ENCODE results near the gene LAMA3. TPM values are rescaled to one million over a fixed set of nuclear protein-coding genes. Genes with fewer than 3 reads are reported as not detected.

The LAMA3 gene
- total RNA-seq, 1 donor from 2014 or later = 8.4 TPM

DNA sequence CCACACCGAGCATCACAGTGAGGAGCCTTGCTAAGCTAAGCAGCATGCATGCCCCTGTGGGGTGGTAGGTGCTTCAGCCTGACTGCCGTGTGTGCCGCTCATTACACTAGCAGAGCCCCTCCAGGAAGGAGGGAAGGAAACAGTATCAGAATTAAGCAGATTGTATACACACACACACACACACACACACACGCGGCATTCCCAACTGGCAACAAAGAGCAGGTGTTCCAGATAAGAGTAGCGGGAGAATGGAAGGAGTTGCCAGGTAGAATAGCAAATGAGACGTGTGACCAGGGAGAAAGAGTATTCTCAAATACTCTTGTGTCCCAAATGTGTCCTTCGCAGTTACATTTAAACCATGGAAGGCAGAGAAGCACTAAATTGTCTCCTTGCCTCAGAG is 277.7 kb downstream of the LAMA3 start:
- no peaks in the 10 kb centered on the region for H3K36me3 ChIP-seq (ENCODE audit: control insufficient read depth in 3 of 3, insufficient read depth in 3 of 3, low read length in 3 of 3)
- H3K4me1 ChIP-seq (ENCODE audit: control insufficient read depth in 3 of 3, insufficient read depth in 3 of 3, low read length in 3 of 3) = no peaks in the 10 kb centered on the region
- no peak overlapping the region for H3K4me3 ChIP-seq (ENCODE audit: low read length in 3 of 3)
- peaks cover 0 to 4% (median 0%) of the 10 kb centered on the region in 3 donors for H3K27me3 ChIP-seq (ENCODE audit: control insufficient read depth in 3 of 3, insufficient read depth in 3 of 3, low read length in 3 of 3)
- H3K27ac ChIP-seq (ENCODE audit: low read depth, low read length) = no peak overlapping the region
- no peaks in the 10 kb centered on the region for H3K9me3 ChIP-seq (ENCODE audit: control insufficient read depth in 3 of 3, low read length in 3 of 3)
- H3K9ac ChIP-seq (ENCODE audit: low read depth in 1 of 3, low read length in 3 of 3) = no peak overlapping the region

DNA sequence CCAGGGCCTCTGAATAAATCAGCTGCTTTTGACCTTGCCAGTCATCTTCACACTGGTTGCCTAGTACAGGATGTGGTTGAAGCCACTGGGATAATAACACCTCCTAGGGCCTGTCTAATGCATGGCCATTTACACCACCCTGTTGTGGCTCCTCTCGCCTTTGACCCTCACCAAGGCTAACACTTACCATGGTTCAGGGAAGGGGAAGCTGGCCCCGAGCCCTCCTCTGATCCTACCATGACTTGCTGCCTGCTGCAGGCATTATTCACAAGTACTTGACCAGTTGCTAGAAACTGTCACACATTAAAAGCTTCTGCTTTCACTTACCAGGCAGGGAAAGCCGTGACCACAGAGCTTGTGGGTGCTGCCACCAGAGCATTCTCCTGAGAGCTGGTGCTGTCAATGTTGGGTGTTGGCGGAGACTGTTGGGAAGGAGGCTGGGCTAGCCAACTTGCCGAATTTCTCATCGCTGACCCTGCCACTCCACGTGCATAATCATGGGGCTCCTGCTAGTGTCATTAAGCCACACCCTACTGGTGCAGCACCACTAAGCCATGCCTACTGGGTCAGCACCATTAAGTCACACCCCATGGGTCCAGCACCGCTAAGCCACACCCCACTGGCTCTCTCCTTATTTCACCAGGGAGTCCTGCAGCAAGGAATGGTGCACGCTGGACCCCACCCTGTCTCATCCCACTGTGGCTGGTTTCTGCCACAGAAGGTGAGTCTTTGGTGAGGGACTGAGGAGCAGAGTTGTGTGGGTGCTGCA is 278.3 kb downstream of the LAMA3 start:
- no peak overlapping the region for H3K9ac ChIP-seq (ENCODE audit: low read depth in 1 of 3, low read length in 3 of 3)
- no peak overlapping the region for H3K4me3 ChIP-seq (ENCODE audit: low read length in 3 of 3)
- H3K9me3 ChIP-seq (ENCODE audit: control insufficient read depth in 3 of 3, low read length in 3 of 3) = no peaks in the 10 kb centered on the region
- H3K36me3 ChIP-seq (ENCODE audit: control insufficient read depth in 3 of 3, insufficient read depth in 3 of 3, low read length in 3 of 3) = no peaks in the 10 kb centered on the region
- peaks cover 0 to 4% (median 0%) of the 10 kb centered on the region in 3 donors for H3K27me3 ChIP-seq (ENCODE audit: control insufficient read depth in 3 of 3, insufficient read depth in 3 of 3, low read length in 3 of 3)
- no peaks in the 10 kb centered on the region for H3K4me1 ChIP-seq (ENCODE audit: control insufficient read depth in 3 of 3, insufficient read depth in 3 of 3, low read length in 3 of 3)
- no peak overlapping the region for H3K27ac ChIP-seq (ENCODE audit: low read depth, low read length)

DNA sequence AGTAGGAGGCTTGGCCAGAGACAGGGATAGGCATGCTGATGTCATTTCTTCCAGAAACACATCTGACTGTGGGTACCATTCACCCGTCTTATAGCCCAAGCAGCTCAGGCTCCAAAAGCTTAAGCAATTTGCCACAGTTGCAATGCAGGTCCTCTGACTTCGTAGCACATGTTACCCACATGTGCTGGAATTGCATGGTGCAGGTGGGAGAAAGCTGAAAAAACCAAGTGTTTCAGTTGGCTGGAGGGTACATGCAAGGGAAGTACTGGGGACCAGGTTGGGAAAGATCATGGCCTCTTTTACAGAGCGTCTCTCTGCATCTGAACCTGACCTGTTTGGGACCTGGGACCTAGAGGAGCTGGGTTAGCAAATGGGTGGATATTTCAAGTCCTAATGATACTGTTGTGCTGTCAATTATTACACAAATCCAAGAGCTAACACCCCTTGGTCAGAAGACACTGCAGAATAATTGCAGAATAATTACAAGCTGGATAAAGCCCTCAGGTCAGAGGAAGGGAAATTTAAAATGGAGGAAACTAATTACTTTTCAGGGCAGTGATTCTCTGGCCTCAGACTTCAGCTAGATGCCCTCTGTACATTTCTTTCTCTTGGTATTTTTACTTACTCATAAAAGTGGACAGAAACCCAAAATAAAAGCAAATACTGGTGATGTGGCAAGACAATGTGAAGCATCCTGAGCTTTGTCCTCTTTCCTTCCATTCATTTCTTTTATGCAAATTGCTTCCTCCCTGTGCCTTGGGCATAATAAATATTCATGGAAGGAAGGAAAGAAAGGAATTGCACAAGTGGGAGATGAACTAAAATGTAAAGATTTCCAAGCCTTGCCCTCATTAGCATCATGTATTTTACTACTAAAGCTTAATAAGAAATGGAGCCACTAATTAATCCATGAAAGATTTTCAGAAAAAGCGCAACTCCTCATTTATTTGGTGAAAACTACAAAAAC is 279.7 kb downstream of the LAMA3 start:
- Histone ChIP-seq H3K4me1 (ENCODE audit: control insufficient read depth in 3 of 3, insufficient read depth in 3 of 3, low read length in 3 of 3) (no peaks in the 10 kb centered on the region), H3K27me3 (ENCODE audit: control insufficient read depth in 3 of 3, insufficient read depth in 3 of 3, low read length in 3 of 3) (no peaks in the 10 kb centered on the region), H3K9ac (ENCODE audit: low read depth in 1 of 3, low read length in 3 of 3) (no peak overlapping the region), H3K4me3 (ENCODE audit: low read length in 3 of 3) (no peak overlapping the region), H3K36me3 (ENCODE audit: control insufficient read depth in 3 of 3, insufficient read depth in 3 of 3, low read length in 3 of 3) (no peaks in the 10 kb centered on the region), H3K27ac (ENCODE audit: low read depth, low read length) (no peak overlapping the region), H3K9me3 (ENCODE audit: control insufficient read depth in 3 of 3, low read length in 3 of 3) (no peaks in the 10 kb centered on the region)

- H3K9me3 ChIP-seq (ENCODE audit: control insufficient read depth in 3 of 3, low read length in 3 of 3) = no peaks in the 10 kb centered on the region
- no peak overlapping the region for H3K9ac ChIP-seq (ENCODE audit: low read depth in 1 of 3, low read length in 3 of 3)
- no peaks in the 10 kb centered on the region for H3K36me3 ChIP-seq (ENCODE audit: control insufficient read depth in 3 of 3, insufficient read depth in 3 of 3, low read length in 3 of 3)
- no peak overlapping the region for H3K27ac ChIP-seq (ENCODE audit: low read depth, low read length)
- H3K4me3 ChIP-seq (ENCODE audit: low read length in 3 of 3) = no peak overlapping the region
- H3K4me1 ChIP-seq (ENCODE audit: control insufficient read depth in 3 of 3, insufficient read depth in 3 of 3, low read length in 3 of 3) = no peaks in the 10 kb centered on the region
- H3K27me3 ChIP-seq (ENCODE audit: control insufficient read depth in 3 of 3, insufficient read depth in 3 of 3, low read length in 3 of 3) = no peaks in the 10 kb centered on the region
These were observed 280.4 kb downstream of the LAMA3 start for GRCh38 chr18:23969664-23970063.

- no peaks in the 10 kb centered on the region for H3K36me3 ChIP-seq (ENCODE audit: control insufficient read depth in 3 of 3, insufficient read depth in 3 of 3, low read length in 3 of 3)
- no peak overlapping the region for H3K4me3 ChIP-seq (ENCODE audit: low read length in 3 of 3)
- no peaks in the 10 kb centered on the region for H3K9me3 ChIP-seq (ENCODE audit: control insufficient read depth in 3 of 3, low read length in 3 of 3)
- H3K4me1 ChIP-seq (ENCODE audit: control insufficient read depth in 3 of 3, insufficient read depth in 3 of 3, low read length in 3 of 3) = no peaks in the 10 kb centered on the region
- no peak overlapping the region for H3K27ac ChIP-seq (ENCODE audit: low read depth, low read length)
- no peak overlapping the region for H3K9ac ChIP-seq (ENCODE audit: low read depth in 1 of 3, low read length in 3 of 3)
- H3K27me3 ChIP-seq (ENCODE audit: control insufficient read depth in 3 of 3, insufficient read depth in 3 of 3, low read length in 3 of 3) = no peaks in the 10 kb centered on the region
These were observed 281.2 kb downstream of the LAMA3 start for GRCh38 chr18:23970161-23971096.

DNA sequence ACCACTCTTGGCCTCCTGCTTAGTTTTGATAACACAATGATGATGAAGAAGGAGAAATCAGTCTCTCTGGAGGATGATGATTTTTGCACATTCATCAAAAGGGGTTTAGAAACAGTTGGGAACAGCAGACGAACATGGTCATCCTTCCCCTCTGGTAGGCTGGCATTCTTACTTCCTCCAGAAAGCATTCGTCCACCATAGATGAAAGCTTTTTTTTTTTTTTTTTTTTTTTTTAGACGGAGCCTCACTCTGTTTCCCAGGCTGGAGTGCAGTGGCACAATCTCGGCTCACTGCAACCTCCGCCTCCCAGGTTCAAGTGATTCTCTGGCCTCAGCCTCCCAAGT is 281.8 kb downstream of the LAMA3 start:
- H3K4me3 ChIP-seq (ENCODE audit: low read length in 3 of 3) = no peak overlapping the region
- no peaks in the 10 kb centered on the region for H3K36me3 ChIP-seq (ENCODE audit: control insufficient read depth in 3 of 3, insufficient read depth in 3 of 3, low read length in 3 of 3)
- no peaks in the 10 kb centered on the region for H3K4me1 ChIP-seq (ENCODE audit: control insufficient read depth in 3 of 3, insufficient read depth in 3 of 3, low read length in 3 of 3)
- H3K9ac ChIP-seq (ENCODE audit: low read depth in 1 of 3, low read length in 3 of 3) = no peak overlapping the region
- H3K27me3 ChIP-seq (ENCODE audit: control insufficient read depth in 3 of 3, insufficient read depth in 3 of 3, low read length in 3 of 3) = no peaks in the 10 kb centered on the region
- H3K9me3 ChIP-seq (ENCODE audit: control insufficient read depth in 3 of 3, low read length in 3 of 3) = no peaks in the 10 kb centered on the region
- H3K27ac ChIP-seq (ENCODE audit: low read depth, low read length) = no peak overlapping the region

DNA sequence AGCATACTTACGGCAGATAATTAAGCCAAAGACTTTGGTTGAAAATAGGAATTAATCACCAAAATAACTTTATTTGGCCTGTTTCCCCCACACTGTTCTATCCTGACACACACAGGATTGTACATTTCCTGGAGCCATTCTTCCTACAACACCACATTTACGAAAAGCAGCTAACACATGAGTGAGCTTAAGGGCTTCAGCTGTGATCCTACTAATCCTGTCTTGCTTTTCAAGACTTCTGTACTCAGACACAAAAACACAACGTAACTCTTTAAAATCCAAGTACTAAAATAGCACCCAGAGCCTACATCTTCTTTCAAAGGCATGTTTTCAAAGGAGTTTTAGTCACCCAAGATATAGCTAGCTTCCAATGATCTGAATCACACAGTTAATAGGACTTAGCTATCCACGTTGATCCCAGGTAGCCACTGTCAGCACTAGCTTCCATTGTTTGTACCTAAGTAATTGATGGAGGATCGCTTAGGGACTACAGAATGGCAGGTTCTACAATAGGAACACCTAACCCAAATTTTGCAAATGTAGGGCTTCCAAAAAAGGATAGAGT is 282.5 kb downstream of the LAMA3 start:
- H3K27ac ChIP-seq (ENCODE audit: low read depth, low read length) = no peak overlapping the region
- no peak overlapping the region for H3K9ac ChIP-seq (ENCODE audit: low read depth in 1 of 3, low read length in 3 of 3)
- H3K27me3 ChIP-seq (ENCODE audit: control insufficient read depth in 3 of 3, insufficient read depth in 3 of 3, low read length in 3 of 3) = no peaks in the 10 kb centered on the region
- no peak overlapping the region for H3K4me3 ChIP-seq (ENCODE audit: low read length in 3 of 3)
- H3K9me3 ChIP-seq (ENCODE audit: control insufficient read depth in 3 of 3, low read length in 3 of 3) = no peaks in the 10 kb centered on the region
- no peaks in the 10 kb centered on the region for H3K4me1 ChIP-seq (ENCODE audit: control insufficient read depth in 3 of 3, insufficient read depth in 3 of 3, low read length in 3 of 3)
- no peaks in the 10 kb centered on the region for H3K36me3 ChIP-seq (ENCODE audit: control insufficient read depth in 3 of 3, insufficient read depth in 3 of 3, low read length in 3 of 3)

GRCh38 chr18:23972453-23972852 is 283.2 kb downstream of the LAMA3 start:
- H3K4me1 ChIP-seq (ENCODE audit: control insufficient read depth in 3 of 3, insufficient read depth in 3 of 3, low read length in 3 of 3) = no peaks in the 10 kb centered on the region
- H3K36me3 ChIP-seq (ENCODE audit: control insufficient read depth in 3 of 3, insufficient read depth in 3 of 3, low read length in 3 of 3) = no peaks in the 10 kb centered on the region
- H3K9ac ChIP-seq (ENCODE audit: low read depth in 1 of 3, low read length in 3 of 3) = no peak overlapping the region
- H3K27me3 ChIP-seq (ENCODE audit: control insufficient read depth in 3 of 3, insufficient read depth in 3 of 3, low read length in 3 of 3) = no peaks in the 10 kb centered on the region
- no peak overlapping the region for H3K4me3 ChIP-seq (ENCODE audit: low read length in 3 of 3)
- no peak overlapping the region for H3K27ac ChIP-seq (ENCODE audit: low read depth, low read length)
- H3K9me3 ChIP-seq (ENCODE audit: control insufficient read depth in 3 of 3, low read length in 3 of 3) = no peaks in the 10 kb centered on the region

DNA sequence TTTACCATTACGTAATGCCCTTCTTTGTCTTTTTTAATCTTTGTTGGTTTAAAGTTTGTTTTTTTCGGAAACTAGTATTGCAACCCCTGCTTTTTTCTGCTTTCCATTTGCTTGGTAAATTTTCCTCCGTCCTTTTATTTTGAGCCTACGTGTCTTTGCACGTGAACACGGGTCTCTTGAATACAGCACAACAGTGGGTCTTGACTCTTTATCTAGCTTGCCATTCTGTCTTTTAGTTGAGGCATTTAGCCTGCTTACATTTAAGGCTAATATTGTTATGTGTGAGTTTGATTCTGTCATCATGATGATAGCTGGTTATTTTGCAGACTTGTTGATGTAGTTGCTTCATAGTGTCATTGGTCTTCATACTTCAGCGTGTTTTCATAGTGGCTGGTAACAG is 287.9 kb downstream of the LAMA3 start:
- Histone ChIP-seq H3K4me1 (ENCODE audit: control insufficient read depth in 3 of 3, insufficient read depth in 3 of 3, low read length in 3 of 3) (peaks cover 0 to 8% (median 3%) of the 10 kb centered on the region in 3 donors), H3K36me3 (ENCODE audit: control insufficient read depth in 3 of 3, insufficient read depth in 3 of 3, low read length in 3 of 3) (no peaks in the 10 kb centered on the region), H3K27me3 (ENCODE audit: control insufficient read depth in 3 of 3, insufficient read depth in 3 of 3, low read length in 3 of 3) (no peaks in the 10 kb centered on the region), H3K9ac (ENCODE audit: low read depth in 1 of 3, low read length in 3 of 3) (no peak overlapping the region), H3K9me3 (ENCODE audit: control insufficient read depth in 3 of 3, low read length in 3 of 3) (no peaks in the 10 kb centered on the region), H3K4me3 (ENCODE audit: low read length in 3 of 3) (no peak overlapping the region), H3K27ac (ENCODE audit: low read depth, low read length) (no peak overlapping the region)

All from skeletal muscle tissue (tissue), 4 donors.